Temporal lobe (tissue), 1 donor: ENCODE measurements around the gene ZFYVE9. TPM values are rescaled to one million over a fixed set of nuclear protein-coding genes. Genes with fewer than 3 reads are reported as not detected.

Experiments
- total RNA-seq: library from RNA; depleted of rRNA; stranded (reverse); fragments of >200 nt; gene quantifications from one replicate; pipeline ENCODE4 v1.2.3, GENCODE V29; 2014

The ZFYVE9 gene
- total RNA-seq, 1 donor from 2014 or later, result 83.3 TPM

Other genes with a start within 250 kb of the ZFYVE9 start
- gene RAB3B, start 151.4 kb upstream of the ZFYVE9 start, total RNA-seq, result 12.5 TPM
- 5.2 TPM for gene KTI12, start 108.3 kb upstream of the ZFYVE9 start, total RNA-seq
- 14.3 TPM for gene TXNDC12, start 86.9 kb upstream of the ZFYVE9 start, total RNA-seq
- gene BTF3L4, start 85.8 kb upstream of the ZFYVE9 start, total RNA-seq, result 112 TPM
- 6.9 TPM for gene CC2D1B, start 224.1 kb downstream of the ZFYVE9 start, total RNA-seq